DOHH2 (cell line): ENCODE data around the gene PLBD2.

ENCODE experiments used
- H3F3A ChIP-seq: fragments of 200-600 bp; sonication (generic), shearing (Covaris generic); 2 replicates; pipeline ENCODE4 v1.6.0; 2016; ENCODE audit warnings: antibody characterized with exemption, mild to moderate bottlenecking; ENCODE audit not compliant: control insufficient read depth, insufficient read depth
- H3K27ac ChIP-seq: fragments of 200-600 bp; sonication (generic); 2 replicates; pipeline ENCODE4 v1.5.1; 2014; ENCODE audit warnings: low read depth, mild to moderate bottlenecking, low read length, moderate library complexity
- H3K27me3 ChIP-seq: fragments of 200-600 bp; sonication (generic); 2 replicates; pipeline ENCODE4 v1.6.1; 2014; ENCODE audit warnings: mild to moderate bottlenecking, low read length, mixed read lengths; ENCODE audit not compliant: control insufficient read depth
- H3K36me3 ChIP-seq: fragments of 200-600 bp; sonication (generic); 2 replicates; pipeline ENCODE4 v1.6.1; 2014; ENCODE audit warnings: mild to moderate bottlenecking, low read length, moderate library complexity, mixed read lengths; ENCODE audit not compliant: control insufficient read depth
- H3K4me1 ChIP-seq: fragments of 200-600 bp; sonication (generic); 2 replicates; pipeline ENCODE4 v1.6.1; 2014; ENCODE audit warnings: mild to moderate bottlenecking, low read length, mixed read lengths; ENCODE audit not compliant: control insufficient read depth
- H3K4me2 ChIP-seq: fragments of 200-600 bp; sonication (generic); 2 replicates; pipeline ENCODE4 v1.6.0; 2014; ENCODE audit warnings: mild to moderate bottlenecking, low read length, moderate library complexity
- H3K4me3 ChIP-seq: fragments of 200-600 bp; sonication (generic); 2 replicates; pipeline ENCODE4 v1.5.1; 2014; ENCODE audit warnings: mild to moderate bottlenecking, low read length, mixed read lengths
- H3K79me2 ChIP-seq: fragments of 200-600 bp; sonication (generic); 2 replicates; pipeline ENCODE4 v1.6.1; 2014; ENCODE audit warnings: mild to moderate bottlenecking, low read length, mixed read lengths; ENCODE audit not compliant: control insufficient read depth
- H3K9me2 ChIP-seq: fragments of 200-600 bp; sonication (generic); replicated peaks from 2 replicates; pipeline ENCODE4 v1.6.1; 2014; ENCODE audit warnings: mild to moderate bottlenecking, low read length, mixed read lengths; ENCODE audit not compliant: control insufficient read depth
- H3K9me3 ChIP-seq: fragments of 200-600 bp; sonication (generic); 2 replicates; pipeline ENCODE4 v1.6.1; 2014; ENCODE audit warnings: antibody characterized with exemption, low read length, mixed read lengths; ENCODE audit not compliant: control insufficient read depth, insufficient read depth
- H4K20me1 ChIP-seq: fragments of 200-600 bp; sonication (generic); 2 replicates; pipeline ENCODE4 v1.6.0; 2014; ENCODE audit warnings: low read depth, mild to moderate bottlenecking, antibody characterized with exemption, low read length, moderate library complexity; ENCODE audit not compliant: control insufficient read depth, insufficient read depth
- CTCF ChIP-seq: fragments of 200-600 bp; sonication (generic); IDR thresholded peaks from one replicate; pipeline ENCODE4 v1.5.1; 2014; ENCODE audit warnings: antibody characterized with exemption, mild to moderate bottlenecking, low read depth, low read length; ENCODE audit not compliant: poor library complexity, severe bottlenecking
- EZH2phosphoT487 ChIP-seq: fragments of 200-600 bp; sonication (generic); IDR thresholded peaks from 2 replicates; pipeline ENCODE4 v1.6.1; 2017; ENCODE audit warnings: borderline replicate concordance, mild to moderate bottlenecking, antibody characterized with exemption, low read length, moderate library complexity, mixed read lengths

The PLBD2 gene

GRCh38 chr12:113373440-113373839 is 15.1 kb downstream of the PLBD2 start:
- Histone ChIP-seq H3K79me2 (no peaks in the 10 kb centered on the region), H3K9me3 (no peaks in the 10 kb centered on the region), H4K20me1 (no peaks in the 10 kb centered on the region), H3K4me1 (no peaks in the 10 kb centered on the region), H3K4me2 (no peak overlapping the region), H3K9me2 (no peaks in the 10 kb centered on the region), H3K27ac (no peak overlapping the region), H3K36me3 (no peaks in the 10 kb centered on the region), H3K27me3 (no peaks in the 10 kb centered on the region), H3K4me3 (no peak overlapping the region), H3F3A (no peaks in the 10 kb centered on the region)
- TF ChIP-seq CTCF (no peak), EZH2phosphoT487 (no peak)

GRCh38 chr12:113373969-113374368 is 15.6 kb downstream of the PLBD2 start:
- Histone ChIP-seq H3K36me3 (no peaks in the 10 kb centered on the region), H3K79me2 (no peaks in the 10 kb centered on the region), H3K4me1 (no peaks in the 10 kb centered on the region), H3K4me2 (no peak overlapping the region), H3F3A (no peaks in the 10 kb centered on the region), H4K20me1 (no peaks in the 10 kb centered on the region), H3K27me3 (no peaks in the 10 kb centered on the region), H3K9me3 (no peaks in the 10 kb centered on the region), H3K4me3 (no peak overlapping the region), H3K9me2 (no peaks in the 10 kb centered on the region), H3K27ac (no peak overlapping the region)
- no peak for TF ChIP-seq EZH2phosphoT487
- TF ChIP-seq CTCF = no peak

GRCh38 chr12:113374823-113375428 is 16.5 kb downstream of the PLBD2 start:
- H3K9me2 ChIP-seq = no peaks in the 10 kb centered on the region
- H3F3A ChIP-seq = no peaks in the 10 kb centered on the region
- no peaks in the 10 kb centered on the region for H3K79me2 ChIP-seq
- no peak overlapping the region for H3K4me2 ChIP-seq
- TF ChIP-seq CTCF = no peak
- TF ChIP-seq EZH2phosphoT487 = no peak
- H3K4me3 ChIP-seq = no peak overlapping the region
- H3K27me3 ChIP-seq = no peaks in the 10 kb centered on the region
- H3K9me3 ChIP-seq = no peaks in the 10 kb centered on the region
- H3K27ac ChIP-seq = no peak overlapping the region
- no peaks in the 10 kb centered on the region for H3K4me1 ChIP-seq
- H4K20me1 ChIP-seq = no peaks in the 10 kb centered on the region
- no peaks in the 10 kb centered on the region for H3K36me3 ChIP-seq
